Inferior parietal cortex (tissue), 1 donor: ENCODE data around the gene CDCP1.
"Not testable (repeated sequence)": the region's sequence is repeated elsewhere in the genome, so short reads cannot be mapped to it uniquely, and the experiment has no call there.

Experiments
- DNase-seq: peaks from one replicate; pipeline ENCODE4 v3.0.0-alpha.2; 2016; ENCODE audit errors: extremely low spot score

Gene CDCP1

DNA sequence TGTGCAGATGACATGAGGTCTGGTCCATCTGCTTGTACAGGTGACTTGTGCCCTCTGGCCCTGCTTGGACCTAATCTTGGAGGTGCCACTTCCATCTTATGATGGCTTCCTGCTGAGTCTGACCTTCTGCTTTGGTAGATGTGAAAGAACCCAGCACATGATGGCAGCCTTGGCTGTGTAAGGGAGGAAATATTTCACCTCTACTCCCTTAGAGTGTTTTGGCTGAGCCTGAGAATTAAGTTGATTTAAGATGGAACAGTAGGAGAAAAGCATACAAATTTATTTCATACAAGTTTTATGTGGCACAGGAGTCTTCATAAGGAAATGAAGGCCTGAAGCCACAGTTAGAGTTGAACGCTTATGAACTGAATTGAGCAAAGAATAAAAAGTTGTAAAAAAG, 27.6 kb upstream of the CDCP1 start:
- no peak for DNase-seq

DNA sequence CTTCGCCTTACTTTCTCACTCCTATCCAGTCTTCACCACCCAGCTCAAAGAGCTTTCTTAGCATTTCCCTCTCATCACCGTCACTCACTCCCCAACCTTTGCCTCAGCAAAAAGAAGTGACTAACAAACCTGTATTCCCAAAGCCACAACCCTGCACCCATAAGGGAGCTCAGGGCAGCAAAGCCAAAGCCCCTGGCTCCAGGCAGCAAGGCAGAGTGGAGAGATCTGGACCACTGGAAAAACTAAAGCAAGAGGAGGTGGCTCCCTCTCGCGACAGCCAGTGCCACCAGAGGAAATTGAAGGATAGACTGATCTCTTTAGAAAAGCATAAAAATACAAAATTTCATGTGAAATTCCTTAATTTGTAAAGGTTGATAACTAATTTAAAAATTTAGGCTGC, 25.1 kb upstream of the CDCP1 start:
- DNase-seq = no peak

DNA sequence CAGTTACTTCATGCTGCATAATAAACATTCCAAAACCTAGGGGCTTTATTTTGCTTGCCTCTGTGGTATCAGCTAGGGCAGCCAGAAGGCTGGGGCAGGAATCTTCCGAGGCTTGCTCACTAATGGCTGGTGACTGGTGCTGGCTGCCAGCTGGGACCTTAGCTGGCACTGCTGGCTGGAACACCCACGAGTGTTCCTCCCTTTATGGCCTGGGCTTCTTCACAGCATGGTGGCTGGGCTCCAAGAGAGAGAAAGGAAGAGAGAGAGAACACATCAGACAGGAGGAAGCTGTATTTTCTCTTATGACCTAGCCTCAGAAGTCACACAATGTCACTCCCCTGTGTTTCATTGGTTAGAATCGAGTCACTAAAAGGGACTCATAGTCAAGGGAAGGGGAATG, 23.9 kb upstream of the CDCP1 start:
- DNase-seq = no peak

DNA sequence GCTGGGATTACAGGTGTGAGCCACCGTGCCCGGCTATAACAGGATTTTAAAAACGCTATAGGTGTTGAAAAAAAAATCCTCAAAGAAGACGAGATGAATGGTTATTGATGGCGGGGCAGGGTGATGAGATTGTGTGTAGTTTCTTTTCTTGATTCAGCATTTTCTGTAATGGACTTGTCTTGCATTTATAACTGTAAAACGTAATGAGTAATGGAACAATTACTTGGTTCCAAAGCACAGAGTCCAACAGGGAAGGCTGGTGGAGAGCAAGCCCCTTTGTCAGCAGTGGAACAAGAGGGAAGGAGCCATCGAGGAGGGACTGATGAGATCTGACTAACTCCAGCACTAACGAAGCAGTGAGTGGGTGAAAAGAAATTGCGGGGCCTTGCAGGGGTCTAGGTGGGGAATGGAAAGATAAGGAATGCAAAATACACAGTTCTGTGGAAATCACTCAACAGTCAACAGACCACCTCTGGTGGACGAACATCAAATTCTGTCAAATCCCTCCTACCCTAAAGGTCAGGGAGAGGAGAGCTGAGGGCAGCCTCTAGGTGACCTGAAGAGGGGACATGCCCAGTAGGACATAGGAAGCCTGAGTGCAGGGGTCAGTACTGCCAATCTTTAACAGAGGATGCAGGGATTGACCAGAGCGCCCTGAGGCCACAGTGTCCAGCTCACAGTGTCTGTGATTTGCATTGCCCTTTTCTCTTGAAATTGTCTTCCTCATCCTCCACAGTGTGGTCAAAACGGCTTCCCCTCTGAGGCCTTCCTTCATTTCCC, 23.1 kb upstream of the CDCP1 start:
- DNase-seq = no peak

DNA sequence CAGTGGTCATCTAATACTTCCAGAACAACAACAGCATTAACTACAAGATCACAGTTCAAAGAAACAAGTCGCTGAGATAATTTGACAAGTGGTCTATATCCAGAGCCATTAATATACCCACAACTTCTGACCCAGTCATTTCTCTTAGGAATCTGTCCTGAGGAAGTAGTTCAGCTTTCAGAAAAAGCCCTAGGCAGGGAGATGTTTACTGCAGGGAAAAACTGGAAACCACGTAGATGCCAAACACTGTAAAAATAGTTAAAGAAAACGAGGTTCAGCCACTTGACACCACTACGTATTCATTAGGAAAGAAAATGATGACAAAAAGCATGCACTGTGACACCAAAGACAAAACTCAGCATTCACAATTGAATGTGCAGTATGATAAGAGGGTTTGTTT, 22.3 kb upstream of the CDCP1 start:
- no peak for DNase-seq

DNA sequence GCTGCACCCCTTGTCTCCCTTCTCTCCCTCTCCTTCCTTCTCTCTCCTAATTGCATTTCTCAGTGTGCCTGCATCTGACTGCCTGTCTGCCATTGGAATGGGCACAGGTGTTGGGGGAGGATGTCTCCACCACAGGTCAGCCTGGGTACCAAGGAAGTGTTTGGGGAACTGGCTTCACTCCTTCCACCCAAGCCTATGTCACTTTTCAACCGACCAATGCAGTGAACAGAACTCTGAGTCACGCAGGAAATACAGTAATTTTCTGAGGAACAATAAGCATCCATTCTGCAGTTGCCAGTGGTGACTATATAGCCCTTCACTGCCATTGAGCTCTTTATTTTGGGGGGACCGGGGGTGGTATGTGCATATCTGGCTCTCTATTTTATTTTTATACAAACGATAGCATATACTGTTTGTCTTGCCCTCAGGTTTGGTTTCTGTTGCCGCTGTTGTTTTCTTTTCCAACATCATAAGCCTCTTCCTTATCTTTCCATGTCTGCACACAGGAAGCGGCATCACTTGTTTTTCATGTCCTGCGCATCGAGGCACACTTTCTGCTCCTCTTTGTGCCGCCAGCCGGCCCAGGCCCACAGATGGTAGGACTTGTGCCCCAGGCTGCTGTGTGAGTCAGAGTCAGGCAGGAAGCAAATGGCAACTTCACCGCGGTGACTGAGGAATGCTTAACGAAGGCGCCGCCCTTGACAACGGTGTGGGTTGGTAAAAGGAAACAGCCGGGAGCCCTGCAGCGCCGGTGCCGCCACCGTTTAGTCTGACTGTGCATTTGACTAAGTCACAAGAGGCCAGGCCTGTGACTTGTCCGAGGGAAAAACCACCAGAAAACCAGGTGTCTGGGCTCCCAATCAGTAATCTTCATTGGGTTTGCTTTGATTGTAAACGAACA, 21.1 kb upstream of the CDCP1 start:
- peak; percentile 52 for DNase-seq

DNA sequence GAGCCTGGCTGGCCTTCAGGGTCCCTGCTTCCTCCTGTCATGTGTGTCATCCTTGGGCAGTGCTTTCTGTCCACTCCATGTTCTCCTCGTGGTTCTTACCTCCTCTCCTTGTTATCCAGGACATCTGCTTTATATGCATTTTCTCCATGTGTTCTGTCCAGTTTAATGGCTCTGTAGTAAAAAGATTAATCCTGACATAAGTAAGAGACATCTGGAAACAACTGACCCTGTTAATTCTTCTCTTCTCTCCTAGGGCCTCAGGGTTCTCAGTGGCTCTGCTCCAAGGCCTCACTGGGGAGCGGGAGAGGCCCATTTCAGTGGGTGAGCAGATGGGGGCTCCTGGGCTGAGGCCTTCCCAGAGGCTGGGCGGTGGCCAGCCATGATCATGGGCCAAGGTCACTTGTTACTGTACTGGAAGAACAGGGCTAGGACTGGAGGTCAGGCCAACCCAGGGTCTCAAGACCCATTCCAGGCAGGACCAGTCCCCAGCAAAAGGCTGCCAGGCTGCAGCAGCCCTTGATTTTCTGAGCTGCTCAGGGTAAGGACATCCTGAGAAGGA, 20.2 kb upstream of the CDCP1 start:
- no peak for DNase-seq

DNA sequence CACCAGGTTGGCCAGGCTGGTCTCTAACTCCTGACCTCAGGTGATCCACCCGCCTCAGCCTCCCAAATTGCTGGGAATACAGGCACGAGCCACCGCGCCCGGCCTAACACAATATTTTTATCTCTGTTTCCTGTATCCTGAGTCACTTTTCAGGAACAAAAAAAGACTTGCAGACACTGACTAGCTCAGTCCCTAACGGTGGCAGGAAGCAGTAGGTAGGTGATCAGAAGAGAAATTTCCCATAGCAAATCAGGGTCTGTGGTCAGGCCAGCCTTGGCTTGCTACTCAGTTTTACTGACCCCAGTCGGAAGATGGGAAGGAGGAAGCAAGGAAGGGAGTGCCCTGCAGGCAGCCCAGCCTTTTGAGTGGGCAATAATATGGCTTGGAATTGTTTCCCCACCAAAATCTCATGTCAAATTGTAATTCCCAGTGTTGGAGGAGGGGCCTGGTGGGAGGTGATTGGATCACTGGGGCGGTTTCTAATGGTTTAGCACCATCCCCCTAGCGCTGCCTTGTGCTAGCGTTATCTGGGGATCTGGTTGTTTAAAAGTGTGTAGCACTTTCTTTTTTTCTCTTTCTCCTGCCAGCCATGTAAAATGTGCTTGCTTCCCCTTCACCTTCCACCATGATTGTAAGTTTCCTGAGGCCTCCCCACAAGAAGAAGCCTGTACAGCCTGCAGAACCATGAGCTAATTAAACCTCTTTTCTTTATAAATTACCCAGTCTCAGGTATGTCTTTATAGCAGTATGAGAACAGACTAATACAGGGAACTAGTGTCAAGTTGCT, 19.5 kb upstream of the CDCP1 start:
- DNase-seq = no peak

DNA sequence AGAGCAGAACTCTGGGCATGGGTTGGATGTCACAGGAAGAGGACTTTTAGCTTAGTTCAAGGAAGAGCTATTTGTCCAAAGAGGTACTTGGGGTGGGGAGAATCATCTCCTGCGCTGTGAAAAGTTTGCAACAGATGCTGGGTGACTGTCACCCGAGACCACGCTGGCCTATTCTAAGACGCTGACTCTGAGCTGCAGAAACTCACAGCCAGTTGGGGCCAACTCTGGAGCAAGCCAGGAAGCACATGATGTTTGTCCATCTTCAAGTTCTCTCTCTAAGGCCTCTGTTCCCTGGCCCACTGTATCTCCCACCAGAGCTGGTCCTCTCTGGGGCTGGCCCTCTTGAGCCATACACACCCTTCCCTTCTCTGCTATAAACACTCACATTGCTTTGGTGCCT, 17.9 kb upstream of the CDCP1 start:
- DNase-seq = no peak

DNA sequence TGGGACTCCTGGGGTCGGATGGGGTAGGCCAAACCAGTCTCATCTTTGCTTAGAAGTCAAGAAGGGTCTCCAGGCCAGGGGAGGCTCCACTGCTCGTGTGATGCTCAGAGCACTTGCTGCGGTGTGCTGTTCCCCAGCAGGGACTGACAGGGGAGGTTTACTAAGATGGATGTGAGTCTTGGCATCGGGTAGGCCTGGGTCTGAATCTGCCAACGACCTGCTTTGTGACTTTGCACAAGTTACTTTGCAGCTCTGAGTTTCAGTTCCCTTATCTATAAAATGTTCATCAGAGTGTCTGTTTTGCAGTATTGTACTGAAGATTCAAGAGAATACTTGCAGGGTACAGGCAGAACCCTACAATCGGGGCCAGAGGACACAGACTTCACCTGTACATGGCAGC, 17.3 kb upstream of the CDCP1 start:
- no peak for DNase-seq

DNA sequence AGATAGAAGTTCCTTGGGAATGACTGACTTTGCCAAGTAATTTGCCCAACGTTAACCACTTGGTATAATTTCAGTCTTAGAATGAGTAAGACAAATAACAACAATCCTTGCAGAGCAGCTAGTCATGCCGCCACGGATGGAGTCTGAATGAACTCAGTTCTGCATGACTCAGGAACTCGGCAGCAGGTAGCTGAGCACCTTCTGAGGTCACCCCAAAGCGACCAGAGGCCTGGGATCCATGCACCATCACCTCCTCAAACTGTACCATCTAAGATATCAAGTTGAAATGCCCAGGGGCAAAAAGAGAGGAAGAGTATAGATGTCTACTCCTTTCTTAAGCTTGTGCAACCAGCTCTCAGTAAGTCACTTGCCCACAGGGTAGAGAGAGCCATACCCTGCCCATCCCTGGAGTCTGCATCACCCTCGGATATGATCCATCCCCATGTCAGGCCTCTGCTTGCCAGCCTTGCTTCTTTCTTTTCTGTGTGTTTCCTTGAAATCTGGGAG, 8.5 kb upstream of the CDCP1 start:
- no peak for DNase-seq

DNA sequence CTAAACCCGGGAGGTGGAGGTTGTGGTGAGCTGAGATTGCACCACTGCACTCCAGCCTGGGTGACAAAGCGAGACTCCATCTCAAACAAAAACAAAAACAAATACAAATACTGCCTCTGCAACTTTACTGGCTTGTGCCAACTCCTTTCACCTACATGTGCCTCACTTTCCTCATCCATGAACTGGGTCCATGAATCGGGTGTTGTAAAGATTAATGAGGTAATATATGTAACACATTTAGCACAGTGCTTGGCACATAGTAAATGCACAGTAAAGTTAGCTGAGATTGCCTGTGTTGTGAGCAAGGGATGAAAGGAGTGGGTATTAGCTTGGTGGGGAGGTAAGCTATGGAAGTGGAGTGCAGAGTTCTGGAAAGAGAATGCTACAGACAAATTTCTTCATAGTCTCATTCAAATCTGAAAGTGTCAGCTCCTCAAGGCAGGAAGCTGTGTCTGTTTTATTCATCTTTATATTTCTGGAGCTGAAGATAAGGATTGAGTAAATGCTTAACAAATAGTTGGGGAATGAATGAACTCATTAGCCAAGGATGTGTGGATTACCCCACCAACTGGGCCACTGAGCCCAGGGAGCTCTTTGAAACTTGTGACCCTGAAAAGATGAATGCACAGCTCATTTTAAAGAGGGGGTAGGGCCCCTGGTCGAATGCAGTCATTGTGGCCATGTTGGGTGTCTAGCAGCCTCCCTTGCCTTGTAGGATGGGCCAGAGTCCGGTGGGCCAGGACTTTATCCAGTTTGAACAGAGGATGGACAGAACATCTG, 7.7 kb upstream of the CDCP1 start:
- DNase-seq = no peak

DNA sequence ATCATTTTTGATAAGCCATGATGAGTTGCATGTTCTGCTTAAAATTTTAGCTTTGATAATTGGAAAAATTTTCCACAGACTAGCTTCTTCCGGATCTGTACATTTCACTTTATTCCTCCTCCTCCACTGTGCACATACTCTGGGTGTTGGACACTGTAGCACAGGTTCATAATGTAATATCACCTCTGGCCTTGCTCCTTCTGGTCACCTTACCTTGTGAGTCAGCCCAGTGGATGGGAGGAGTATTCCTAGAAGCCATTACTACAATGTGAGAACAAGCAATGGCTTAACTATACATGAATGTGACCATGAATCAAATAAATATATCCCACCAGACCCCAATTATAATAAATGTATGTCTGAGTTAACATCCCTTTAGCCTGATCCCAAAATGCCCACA, 6.1 kb upstream of the CDCP1 start:
- DNase-seq = no peak

DNA sequence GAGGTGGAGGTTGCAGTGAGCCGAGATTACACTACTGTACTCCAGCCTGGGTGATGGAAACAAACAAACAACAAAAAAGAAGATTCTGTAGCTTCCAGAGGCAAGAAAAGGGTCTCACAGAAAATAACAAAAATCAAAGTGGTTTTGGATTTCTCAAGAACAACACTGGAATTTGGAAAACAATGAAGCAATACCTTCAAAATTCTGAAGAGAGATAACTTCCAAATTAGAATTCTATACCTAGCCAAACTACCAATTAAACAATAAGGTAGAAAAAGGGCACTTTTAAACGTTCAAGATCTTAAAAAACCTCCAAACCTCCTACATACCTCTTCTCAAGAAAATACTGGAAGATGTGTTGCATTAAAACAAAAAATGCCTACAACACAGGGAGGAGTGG, 4.9 kb upstream of the CDCP1 start:
- DNase-seq = no peak

DNA sequence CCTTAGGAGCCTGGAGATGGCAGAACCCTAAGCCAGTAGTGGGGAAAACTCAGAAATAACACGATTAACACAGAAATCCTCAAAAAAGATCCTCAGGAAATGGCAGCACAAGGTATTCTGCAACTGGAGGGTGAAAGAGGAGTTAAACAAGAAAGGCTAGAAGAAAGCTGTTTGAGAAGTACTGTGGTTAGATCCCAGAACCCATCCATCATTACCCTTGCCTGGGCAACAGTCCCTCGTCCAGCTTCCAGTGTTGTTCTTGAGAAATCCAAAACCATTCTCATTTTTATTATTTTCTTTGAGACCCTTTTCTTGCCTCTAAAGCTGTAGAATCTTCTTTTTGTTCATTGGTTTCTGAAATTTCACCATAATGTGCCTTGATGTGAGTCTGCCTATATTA, 2.7 kb upstream of the CDCP1 start:
- DNase-seq = no peak

DNA sequence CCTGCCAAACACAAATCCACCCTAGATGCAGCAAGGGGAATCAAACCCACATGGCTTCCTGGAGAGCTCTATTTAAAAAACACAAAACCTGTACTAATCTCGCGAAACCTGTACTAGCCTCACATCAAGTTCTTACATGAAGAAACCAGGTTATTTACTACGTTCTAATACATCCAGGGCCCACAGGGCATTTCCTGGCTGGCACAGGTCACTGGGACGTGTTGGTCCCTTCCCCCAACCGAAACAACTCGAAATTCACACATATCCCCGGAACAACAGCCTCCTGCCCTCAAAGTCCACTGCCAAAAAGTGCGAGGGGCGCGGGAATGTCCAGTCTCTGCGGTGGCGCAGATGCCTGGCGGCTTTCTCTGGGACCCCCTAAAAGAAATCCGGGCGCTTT, 955 bp downstream of the CDCP1 start:
- no peak for DNase-seq

DNA sequence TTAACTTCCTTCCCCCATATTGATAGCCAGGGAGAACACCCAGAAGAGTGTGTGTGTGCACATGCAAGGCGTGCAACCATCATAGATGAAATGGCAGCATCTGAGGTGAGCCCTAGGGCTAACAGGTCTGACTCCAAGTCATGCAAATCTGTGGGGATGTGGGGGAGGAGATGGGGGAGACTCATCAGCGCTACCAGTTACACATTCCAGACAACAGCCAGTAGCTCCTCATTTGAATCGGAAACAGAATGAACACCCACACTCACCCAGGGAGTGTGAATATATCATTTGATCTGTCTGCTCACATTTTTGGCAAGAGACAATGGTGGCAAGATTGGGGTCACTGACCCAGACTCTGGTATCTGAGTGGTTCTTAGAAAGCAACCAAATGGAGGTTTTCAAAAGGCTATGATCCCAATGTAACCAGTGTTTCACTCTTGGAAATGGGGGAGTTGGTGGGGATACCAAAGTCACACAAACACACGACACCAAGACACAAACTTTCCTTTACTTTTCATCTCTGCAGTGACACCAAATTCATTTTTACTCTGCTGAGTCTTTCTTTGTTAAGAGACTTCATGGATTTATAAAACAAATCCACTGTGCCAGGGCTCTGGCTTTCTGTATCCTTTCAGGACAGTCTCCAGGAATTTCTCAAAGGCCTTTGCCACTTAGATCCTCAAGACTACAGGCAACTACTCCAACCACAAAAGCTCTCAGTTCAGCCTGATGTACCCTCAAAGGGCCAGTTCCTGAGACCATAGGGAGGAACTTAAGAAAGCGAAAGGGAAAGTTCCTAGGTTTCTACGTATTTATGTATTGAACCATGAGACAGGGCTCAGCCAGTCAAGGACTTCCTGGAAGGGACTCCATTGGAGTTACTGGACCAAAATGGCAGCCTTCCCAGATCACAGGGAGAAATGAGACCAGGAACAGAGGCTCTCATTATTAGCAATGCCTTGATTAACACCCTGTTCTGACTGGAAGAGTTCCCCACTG, 2.2 kb downstream of the CDCP1 start:
- no peak for DNase-seq

DNA sequence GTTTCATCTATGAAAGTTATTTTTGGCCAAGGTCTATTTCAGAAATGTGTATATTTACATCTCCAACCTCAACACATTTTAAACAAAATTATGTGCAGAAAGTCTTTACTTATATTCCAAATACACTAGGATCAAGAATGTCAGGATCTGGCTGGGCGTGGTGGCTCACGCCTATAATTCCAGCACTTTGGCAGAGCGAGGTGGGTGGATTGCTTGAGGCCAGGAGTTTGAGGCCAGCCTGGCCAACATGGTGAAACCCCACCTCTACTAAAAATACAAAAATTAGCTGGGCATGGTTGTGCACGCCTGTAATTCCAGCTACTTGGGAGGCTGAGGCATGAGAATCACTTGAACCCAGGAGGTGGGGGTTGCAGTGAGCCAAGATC, 5.4 kb downstream of the CDCP1 start:
- DNase-seq = not testable (repeated sequence)

DNA sequence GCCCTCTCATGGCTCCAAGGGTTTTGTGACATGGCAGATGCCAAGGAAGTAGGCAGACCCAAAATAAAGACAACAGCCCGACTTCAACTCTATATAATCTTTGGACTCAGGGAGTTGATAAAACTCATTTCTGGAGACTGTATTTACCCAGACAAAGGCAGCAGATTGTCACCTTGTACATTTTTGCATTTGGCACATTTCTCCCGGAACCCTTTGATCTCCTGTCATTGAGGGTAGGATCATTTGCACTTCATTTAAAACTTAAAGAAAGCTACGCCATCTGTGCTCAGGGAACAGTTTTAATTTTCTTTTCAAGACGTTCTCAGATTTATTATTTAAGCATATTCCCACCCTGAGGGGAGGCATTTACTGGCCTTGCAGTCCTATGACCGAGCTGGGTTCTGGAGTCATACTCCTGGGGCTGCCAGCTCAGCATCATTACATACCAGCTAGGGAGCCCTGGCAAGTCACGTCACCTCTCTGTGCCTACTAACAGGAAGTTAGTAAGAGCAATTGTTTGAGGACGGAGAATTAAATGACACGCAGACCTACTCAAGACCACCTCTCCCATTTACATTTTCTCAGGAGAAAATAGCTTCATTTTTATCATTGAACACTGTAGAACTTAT, 5.9 kb downstream of the CDCP1 start:
- DNase-seq = peak; percentile 13
